HG03095 (cell line): ENCODE results near the gene SDK1.

Source experiments
- ATAC-seq: cut with Tn5 transposase; IDR thresholded peaks from one replicate; pipeline ENCODE4 v1.9.1; 2021; ENCODE audit warnings: moderate library complexity; ENCODE audit not compliant: unreplicated experiment

The SDK1 gene

DNA sequence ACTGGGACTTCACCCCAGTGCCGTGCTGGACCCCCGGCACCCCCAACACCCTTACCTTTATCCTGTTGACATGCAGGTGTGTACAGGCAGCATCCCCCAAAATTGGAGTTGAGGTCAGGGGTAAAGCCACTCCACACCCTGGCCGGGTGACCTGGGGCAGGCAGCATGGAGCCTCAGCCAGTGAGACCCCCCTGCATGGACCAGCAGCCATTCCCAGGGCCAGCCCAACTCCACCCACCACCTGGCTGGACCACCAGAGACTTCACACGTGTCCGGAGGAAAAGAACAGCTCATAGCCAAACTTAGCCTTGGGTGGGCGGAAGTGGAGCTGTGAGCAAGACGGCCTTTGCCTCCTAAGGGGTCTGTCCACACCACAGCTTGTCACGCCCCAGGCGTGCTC, 968.0 kb downstream of the SDK1 start:
- no peak for ATAC-seq

DNA sequence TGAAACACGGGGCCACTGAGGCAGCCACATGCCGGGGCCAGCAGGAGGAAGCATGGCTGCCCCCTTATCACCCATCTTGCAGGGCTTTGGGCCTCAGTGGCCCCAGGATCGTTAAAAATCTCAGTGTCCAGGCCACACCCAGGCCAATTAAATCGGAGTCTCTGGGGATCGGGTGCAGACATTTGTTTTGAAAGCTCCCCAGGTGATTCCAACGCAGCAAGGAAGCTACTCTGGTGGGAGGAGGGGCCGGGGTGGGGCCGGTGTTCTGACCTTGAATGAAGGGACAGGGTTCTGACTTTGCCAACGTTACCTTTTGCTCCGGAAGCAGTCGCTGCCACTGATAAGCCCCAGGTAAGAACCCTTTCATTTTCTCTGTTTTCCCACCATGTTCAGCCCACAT, 968.7 kb downstream of the SDK1 start:
- ATAC-seq, result no peak

DNA sequence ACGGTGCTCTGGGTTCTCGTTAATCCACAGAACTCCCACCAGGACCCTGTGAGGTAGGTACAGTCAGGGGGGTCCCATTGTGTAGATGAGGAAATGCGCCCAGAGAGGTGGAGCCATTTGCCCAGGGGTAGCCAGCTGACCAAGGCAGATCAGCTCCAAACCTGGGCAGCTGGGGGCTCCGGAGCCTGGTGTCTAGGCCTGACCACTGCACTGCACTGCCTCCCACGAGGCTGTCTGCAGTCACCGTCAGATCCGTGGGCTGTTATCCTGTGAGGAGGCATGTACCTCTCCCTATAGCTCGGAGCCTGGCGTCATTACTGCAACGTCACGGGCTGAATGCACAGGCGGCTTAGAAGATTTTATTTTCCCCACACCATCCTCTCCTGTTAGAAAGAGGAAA, 969.2 kb downstream of the SDK1 start:
- ATAC-seq, result no peak

DNA sequence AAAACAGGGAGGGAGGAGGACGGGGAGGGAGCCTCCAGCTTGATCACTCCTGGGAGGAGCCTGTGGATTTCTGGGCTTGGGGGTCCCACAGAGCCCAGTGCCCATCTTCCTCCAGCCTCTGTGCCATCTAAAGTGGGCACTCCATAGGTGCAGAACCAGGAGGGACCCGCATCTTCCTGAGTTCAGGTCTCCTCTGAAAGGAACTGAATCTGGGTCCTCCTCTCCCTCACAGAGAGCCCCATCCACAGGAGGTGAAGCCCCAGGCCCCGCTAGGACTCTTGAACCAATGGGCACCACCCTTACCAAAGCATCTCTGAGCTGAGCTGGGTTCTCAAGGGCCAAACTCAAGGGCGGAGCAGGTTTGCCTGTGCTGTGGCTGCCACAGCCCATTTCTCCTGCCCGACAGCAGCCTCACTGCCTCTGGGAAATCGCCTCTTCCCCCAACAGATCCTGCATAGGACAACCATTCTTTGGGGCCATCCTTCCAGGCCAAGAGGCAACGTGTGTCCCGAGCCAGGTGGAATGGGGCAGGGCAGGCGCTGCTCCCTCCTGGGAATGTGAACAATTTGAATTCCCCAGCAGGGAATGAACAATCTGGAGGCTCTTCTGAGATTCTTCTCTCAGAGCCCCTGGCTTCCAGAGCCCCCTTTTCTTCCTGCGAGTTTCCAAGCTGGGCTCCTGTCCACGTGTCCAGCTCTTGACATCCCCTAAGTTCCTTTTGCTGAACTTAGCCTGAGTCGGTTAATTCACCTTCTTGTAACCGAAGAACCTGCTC, 970.1 kb downstream of the SDK1 start:
- no peak for ATAC-seq

GRCh38 chr7:4271716-4272015, 970.6 kb downstream of the SDK1 start:
- ATAC-seq, result no peak

- no peak for ATAC-seq
These were observed 971.1 kb downstream of the SDK1 start for GRCh38 chr7:4272141-4272540.

DNA sequence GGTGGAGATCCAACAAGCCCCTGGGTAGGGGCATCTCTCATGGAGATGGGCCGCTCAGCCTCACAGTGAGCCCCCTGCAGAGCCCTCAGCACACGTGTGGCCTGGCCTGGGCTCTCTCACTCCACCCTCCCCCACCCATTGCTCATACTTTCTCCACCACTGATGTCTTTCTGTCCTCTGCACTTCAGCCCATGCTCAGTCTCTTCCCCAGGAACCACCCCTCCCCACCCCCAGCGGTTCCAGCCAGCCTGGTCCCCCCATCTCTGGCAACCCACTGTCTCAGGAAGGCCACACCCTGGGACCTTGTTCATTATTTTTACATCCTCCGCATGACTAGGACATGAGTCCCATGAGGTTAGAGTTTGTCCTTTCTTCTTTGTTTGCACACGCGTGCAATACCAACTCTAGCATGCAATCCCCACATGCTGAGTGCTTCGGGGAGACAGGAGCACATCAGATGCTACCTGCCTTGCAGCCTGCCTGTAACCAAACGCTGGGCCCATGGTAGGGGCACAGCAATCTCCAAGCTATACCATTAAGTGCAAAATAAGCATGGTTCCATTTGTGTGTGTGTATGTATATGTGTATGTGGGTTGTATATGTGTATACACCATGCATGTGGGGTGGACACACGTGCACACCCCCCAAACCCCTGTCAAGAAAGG, 972.6 kb downstream of the SDK1 start:
- no peak for ATAC-seq

GRCh38 chr7:4274286-4274685, 973.2 kb downstream of the SDK1 start:
- no peak for ATAC-seq

DNA sequence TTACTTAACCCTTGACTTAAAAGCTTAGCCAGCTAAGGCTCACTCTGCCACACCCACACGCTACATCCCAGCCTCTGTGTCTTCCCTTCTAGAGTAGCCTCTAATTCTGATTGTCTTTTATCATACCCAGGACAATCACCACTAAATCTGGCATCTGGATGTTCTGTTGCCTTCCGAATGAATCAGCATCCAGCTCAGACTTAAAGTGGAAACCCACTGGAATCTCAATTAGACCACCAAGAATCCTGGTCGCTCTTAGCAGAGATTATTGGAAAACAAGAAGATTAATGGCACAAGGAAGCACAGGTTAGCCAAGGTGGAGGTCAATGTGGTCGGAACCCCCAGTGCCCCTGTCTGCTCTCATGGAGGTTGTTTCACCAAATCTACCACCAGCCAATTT, 976.9 kb downstream of the SDK1 start:
- no peak for ATAC-seq

- no peak for ATAC-seq
These were observed 978.2 kb downstream of the SDK1 start for GRCh38 chr7:4279216-4279615.

- no peak for ATAC-seq
These were observed 980.4 kb downstream of the SDK1 start for GRCh38 chr7:4281231-4281993.

GRCh38 chr7:4282434-4283223, 981.6 kb downstream of the SDK1 start:
- ATAC-seq, result no peak

- no peak for ATAC-seq
These were observed 985.3 kb downstream of the SDK1 start for GRCh38 chr7:4286351-4286750.

- ATAC-seq, result no peak
These were observed 987.8 kb downstream of the SDK1 start for GRCh38 chr7:4288791-4289394.

- no peak for ATAC-seq
These were observed 996.3 kb downstream of the SDK1 start for GRCh38 chr7:4297165-4297917.

- no peak for ATAC-seq
These were observed 996.8 kb downstream of the SDK1 start for GRCh38 chr7:4297918-4298219.

DNA sequence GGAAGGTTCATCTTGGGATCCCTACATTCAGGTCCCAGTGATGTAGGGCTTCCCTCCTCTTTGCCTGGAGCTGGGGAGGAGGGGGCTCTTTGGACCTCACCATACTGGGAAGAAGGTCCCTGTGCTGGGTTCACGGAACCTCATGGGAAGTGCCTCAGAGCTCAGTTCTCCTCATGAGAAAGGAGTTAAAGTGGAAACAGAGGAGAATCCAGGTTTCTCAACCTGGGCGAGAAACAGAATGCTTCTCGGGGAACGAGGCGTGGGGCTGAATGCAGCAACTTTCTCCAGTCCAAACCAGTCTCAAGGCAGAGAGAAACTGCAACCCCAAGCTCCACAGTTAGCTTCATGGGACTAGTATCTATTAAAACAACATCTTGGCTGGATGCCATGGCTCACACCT, 998.4 kb downstream of the SDK1 start:
- ATAC-seq, result no peak

GRCh38 chr7:4302203-4302905, 1001.3 kb downstream of the SDK1 start:
- ATAC-seq, result no peak

DNA sequence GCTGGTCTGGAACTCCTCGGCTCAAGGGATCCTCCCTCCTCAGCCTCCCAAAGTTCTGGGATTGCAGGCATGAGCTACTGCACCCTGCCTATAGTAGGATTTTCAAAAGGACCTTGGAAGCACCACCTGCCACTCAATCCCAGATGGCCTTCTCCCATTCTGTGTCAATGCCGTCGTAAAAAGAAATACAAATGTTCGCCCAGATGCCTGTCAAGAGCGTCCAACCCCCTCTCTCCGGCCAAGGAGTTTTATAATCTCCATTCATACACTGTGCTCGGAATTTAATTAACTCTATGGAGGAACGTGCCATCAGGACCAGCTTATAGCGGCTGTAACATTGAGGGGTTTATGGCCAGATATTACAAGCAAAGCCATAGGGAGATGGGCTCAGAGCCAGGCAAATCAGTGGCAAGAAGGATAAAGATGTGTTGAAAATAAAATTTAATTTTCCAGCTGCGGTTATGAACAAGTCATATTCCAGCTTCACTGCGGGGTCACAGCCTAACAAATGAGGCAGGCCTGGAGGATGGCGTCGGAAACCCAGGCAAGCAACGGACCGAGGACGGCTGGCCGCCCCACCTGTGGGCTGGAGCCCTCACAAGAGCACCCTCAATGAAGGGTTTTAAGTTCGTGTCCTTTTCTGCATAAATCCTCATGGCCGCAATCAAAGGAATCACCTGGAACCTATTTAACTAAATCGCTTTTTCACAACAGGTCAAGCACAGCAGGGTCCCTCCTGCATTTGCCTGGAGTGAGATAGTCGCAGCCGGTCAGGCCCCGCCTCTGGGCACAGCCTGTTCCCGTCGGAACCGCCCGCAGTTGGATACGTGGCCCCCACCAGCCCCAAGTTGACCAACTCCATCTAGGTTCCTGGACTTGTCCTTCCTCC, 1006.5 kb downstream of the SDK1 start:
- ATAC-seq, result no peak
